ENCODE data around the gene DMXL2. TPM values are rescaled to one million over a fixed set of nuclear protein-coding genes. Genes with fewer than 3 reads are reported as not detected.

The DMXL2 gene
- total and polyA plus RNA-seq, 3 donors from 2014 or later: 54.5 to 81.3 (median 64.4) TPM

DNA sequence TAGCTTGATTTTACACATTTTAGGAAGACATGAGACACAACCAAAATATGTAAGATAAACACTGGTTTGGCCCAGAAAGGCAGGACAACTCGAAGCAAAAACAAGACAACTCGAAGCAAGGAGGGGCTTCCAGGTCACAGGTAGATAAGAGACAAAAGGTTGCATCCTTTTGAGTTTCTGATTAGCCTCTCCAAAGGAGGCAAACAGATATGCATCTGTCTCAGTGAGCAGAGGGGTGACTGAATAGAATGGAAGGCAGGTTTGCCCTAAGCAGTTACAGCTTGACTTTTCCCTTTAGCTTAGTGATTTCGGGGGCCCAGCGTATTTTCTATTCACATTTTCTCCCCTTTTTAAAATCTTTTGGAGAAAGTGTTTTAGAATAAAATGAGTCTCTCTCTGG lies 206.4 kb downstream of the DMXL2 start:
- TF ChIP-seq POLR2A (IDR thresholded peaks at IDR 0.05): no peak
- TF ChIP-seq, protein P1, sequence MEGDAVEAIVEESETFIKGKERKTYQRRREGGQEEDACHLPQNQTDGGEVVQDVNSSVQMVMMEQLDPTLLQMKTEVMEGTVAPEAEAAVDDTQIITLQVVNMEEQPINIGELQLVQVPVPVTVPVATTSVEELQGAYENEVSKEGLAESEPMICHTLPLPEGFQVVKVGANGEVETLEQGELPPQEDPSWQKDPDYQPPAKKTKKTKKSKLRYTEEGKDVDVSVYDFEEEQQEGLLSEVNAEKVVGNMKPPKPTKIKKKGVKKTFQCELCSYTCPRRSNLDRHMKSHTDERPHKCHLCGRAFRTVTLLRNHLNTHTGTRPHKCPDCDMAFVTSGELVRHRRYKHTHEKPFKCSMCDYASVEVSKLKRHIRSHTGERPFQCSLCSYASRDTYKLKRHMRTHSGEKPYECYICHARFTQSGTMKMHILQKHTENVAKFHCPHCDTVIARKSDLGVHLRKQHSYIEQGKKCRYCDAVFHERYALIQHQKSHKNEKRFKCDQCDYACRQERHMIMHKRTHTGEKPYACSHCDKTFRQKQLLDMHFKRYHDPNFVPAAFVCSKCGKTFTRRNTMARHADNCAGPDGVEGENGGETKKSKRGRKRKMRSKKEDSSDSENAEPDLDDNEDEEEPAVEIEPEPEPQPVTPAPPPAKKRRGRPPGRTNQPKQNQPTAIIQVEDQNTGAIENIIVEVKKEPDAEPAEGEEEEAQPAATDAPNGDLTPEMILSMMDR (IDR thresholded peaks at IDR 0.05): no peak
- Histone ChIP-seq H3K9me3 (no peaks in the 10 kb centered on the region), H3K4me1 (no peaks in the 10 kb centered on the region), H3K4me3 (no peak overlapping the region), H3K27ac (no peak overlapping the region), H3K27me3 (no peaks in the 10 kb centered on the region), H3K36me3 (ENCODE audit: low read depth, missing control alignments) (no peaks in the 10 kb centered on the region)
- no peak for DNase-seq
- WGBS, 2 donors: 62 to 70% methylated on average over 4 of the region's 4 CpGs
- intact Hi-C loops (cut with DNase I; ENCODE audit: low total_unique reads): no loop called here

GRCh38 chr15:51414256-51414860 lies 208.2 kb downstream of the DMXL2 start:
- no peak for DNase-seq
- H3K4me1 ChIP-seq: no peaks in the 10 kb centered on the region
- no peaks in the 10 kb centered on the region for H3K36me3 ChIP-seq (ENCODE audit: low read depth, missing control alignments)
- H3K4me3 ChIP-seq: no peak overlapping the region
- WGBS, 2 donors: 91 to 94% methylated on average over 4 of the region's 4 CpGs
- no peak overlapping the region for H3K27ac ChIP-seq
- H3K27me3 ChIP-seq: no peaks in the 10 kb centered on the region
- intact Hi-C loops (cut with DNase I; ENCODE audit: low total_unique reads): no loop called here
- H3K9me3 ChIP-seq: no peaks in the 10 kb centered on the region
- TF ChIP-seq, protein P1 (IDR thresholded peaks at IDR 0.05): no peak
- TF ChIP-seq POLR2A (IDR thresholded peaks at IDR 0.05): no peak

DNA sequence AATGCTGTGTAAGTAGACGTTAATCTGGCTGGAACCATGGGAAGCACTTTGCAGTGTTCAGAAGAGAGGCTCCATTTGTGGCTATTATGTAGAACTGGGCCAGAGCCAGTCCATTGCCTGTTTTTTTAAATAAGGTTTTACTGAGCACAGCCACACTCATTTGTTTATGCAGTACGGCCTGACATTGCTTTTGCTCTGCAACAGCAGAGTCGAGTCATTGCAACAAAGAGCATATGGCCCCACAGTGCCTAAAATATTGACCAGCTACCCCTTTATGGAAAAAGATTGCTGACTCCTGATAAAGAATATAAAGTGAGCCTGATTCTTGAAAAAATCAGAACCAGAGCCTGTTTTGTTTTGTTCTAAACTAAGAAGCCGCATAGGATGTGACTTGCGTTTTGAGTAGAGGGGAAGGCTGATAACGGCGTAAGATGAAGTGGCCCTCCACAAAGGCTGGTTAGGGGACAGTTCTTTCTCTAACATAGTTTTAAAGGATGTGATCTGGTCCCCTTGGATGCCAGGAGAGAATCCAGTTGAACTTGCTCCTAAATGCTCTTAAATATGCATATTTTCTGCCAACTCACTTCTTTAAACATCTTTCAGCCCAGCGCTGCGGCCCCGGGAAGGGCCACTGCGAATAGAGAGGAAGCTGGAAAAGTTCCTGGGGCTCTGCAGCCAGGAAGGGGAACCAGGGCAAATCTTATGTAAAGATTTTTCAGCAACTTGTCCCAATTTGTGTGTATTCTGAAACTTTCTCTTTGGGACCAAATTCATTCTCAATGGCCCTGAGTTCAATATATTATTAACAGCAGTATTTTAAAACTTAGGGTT lies 216.7 kb downstream of the DMXL2 start:
- Histone ChIP-seq H3K4me1 (no peaks in the 10 kb centered on the region), H3K36me3 (ENCODE audit: low read depth, missing control alignments) (no peaks in the 10 kb centered on the region), H3K27ac (no peak overlapping the region), H3K27me3 (no peaks in the 10 kb centered on the region), H3K9me3 (no peaks in the 10 kb centered on the region), H3K4me3 (no peak overlapping the region)
- 75 to 86% methylated on average over 11 of the region's 11 CpGs for WGBS, 2 donors
- TF ChIP-seq, protein P1 (IDR thresholded peaks at IDR 0.05): no peak
- no peak for TF ChIP-seq POLR2A (IDR thresholded peaks at IDR 0.05)
- intact Hi-C loops (cut with DNase I; ENCODE audit: low total_unique reads): no loop called here
- DNase-seq: no peak

DNA sequence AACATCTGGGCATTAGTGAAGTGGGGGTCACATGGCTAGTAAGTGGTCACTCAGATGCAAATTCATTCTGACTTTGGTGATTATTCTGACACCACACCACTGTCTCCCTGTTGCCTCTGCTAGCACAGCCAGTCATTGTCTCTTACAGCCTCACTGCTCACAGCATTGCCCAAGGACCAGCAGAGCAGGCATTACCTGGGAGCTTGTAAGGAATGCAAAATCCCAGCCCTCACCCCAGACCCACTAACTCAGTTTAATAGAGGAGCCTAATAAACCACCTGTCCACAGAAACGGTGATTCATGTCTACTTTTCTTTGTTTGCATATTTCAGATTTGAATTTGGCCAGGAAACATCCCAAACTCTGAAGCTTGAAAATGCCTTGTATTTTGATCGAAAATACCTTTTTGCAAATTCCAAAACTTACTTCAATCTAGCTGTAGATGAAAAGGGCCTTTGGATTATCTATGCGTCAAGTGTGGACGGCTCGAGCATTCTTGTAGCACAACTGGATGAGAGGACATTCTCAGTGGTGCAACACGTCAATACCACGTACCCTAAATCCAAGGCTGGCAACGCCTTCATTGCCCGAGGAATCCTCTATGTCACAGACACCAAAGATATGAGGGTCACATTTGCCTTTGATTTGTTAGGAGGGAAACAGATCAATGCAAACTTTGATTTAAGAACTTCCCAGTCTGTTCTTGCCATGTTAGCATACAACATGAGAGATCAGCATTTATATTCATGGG lies 218.4 kb downstream of the DMXL2 start:
- Histone ChIP-seq H3K9me3 (no peaks in the 10 kb centered on the region), H3K4me1 (no peaks in the 10 kb centered on the region), H3K36me3 (ENCODE audit: low read depth, missing control alignments) (no peaks in the 10 kb centered on the region), H3K4me3 (no peak overlapping the region), H3K27ac (no peak overlapping the region), H3K27me3 (no peaks in the 10 kb centered on the region)
- 91 to 93% methylated on average over 9 of the region's 9 CpGs for WGBS, 2 donors
- intact Hi-C loops (cut with DNase I; ENCODE audit: low total_unique reads): loop anchor here (5.0 kb wide), 1 partner anchor 177 kb away; no protein-coding TSS in a partner anchor
- TF ChIP-seq POLR2A (IDR thresholded peaks at IDR 0.05): no peak
- TF ChIP-seq, protein P1 (IDR thresholded peaks at IDR 0.05): no peak
- no peak for DNase-seq
